ENCODE results near the gene PEX11B. TPM values are rescaled to one million over a fixed set of nuclear protein-coding genes. Genes with fewer than 3 reads are reported as not detected.

The PEX11B gene
- total RNA-seq, 1 donor from 2014 or later, result 47.7 TPM

- DNase-seq, result no peak
- Mint-ChIP-seq H3K4me1 (peaks cover 39% of the 10 kb centered on the region), H3K27ac (peak overlapping the region; percentile 27), H3K36me3 (ENCODE audit: low read depth) (peaks cover 54% of the 10 kb centered on the region), H3K9me3 (no peaks in the 10 kb centered on the region), H3K4me3 (peak overlapping the region; percentile 64), H3K27me3 (no peaks in the 10 kb centered on the region)
- no peak for TF ChIP-seq CTCF (IDR thresholded peaks at IDR 0.05)
- ChIA-PET POLR2A (interaction anchor here (1.3 to 3.9 kb wide), 5 partner anchors 12 to 71 kb away, joined by 3 to 109 read pairs (median 6); partner anchors contain the start of genes ANKRD34A, LIX1L, NUDT17 and PIAS3), CTCF (interaction anchor here (1.0 kb wide), 1 partner anchor 72 kb away, joined by 4 read pairs; no protein-coding TSS in a partner anchor)
- intact Hi-C loops (cut with micrococcal nuclease), result no loop called here
- ATAC-seq (ENCODE audit: low read depth), result no peak
Measured at GRCh38 chr1:145916745-145917144, 1.8 kb downstream of the PEX11B start.

- ChIA-PET CTCF (interaction anchor here (6.7 kb wide), 1 partner anchor 66 kb away, joined by 54 read pairs; the partner anchor contains the start of gene NUDT17), POLR2A (no interaction called here)
- H3K9me3 Mint-ChIP-seq, result no peaks in the 10 kb centered on the region
- no peak overlapping the region for H3K27ac Mint-ChIP-seq
- TF ChIP-seq CTCF (IDR thresholded peaks at IDR 0.05), result no peak
- no peak overlapping the region for H3K4me3 Mint-ChIP-seq
- DNase-seq (no peak), ATAC-seq (ENCODE audit: low read depth) (no peak)
- H3K4me1 Mint-ChIP-seq, result peaks cover 19% of the 10 kb centered on the region
- H3K36me3 Mint-ChIP-seq (ENCODE audit: low read depth), result peaks cover 60% of the 10 kb centered on the region
- H3K27me3 Mint-ChIP-seq, result no peaks in the 10 kb centered on the region
- intact Hi-C loops (cut with micrococcal nuclease), result no loop called here
Measured at GRCh38 chr1:145912128-145912641, 6.3 kb downstream of the PEX11B start.

- no peaks in the 10 kb centered on the region for H3K27me3 Mint-ChIP-seq
Measured at GRCh38 chr1:145908653-145909052, 9.9 kb downstream of the PEX11B start.

GRCh38 chr1:145906954-145907753 lies 11.4 kb downstream of the PEX11B start:
- H3K27me3 Mint-ChIP-seq, result no peaks in the 10 kb centered on the region
- H3K9me3 Mint-ChIP-seq, result no peaks in the 10 kb centered on the region
- DNase-seq (no peak), ATAC-seq (ENCODE audit: low read depth) (no peak)
- no peak for TF ChIP-seq CTCF (IDR thresholded peaks at IDR 0.05)
- H3K4me1 Mint-ChIP-seq, result peaks cover 5% of the 10 kb centered on the region
- H3K27ac Mint-ChIP-seq, result no peak overlapping the region
- intact Hi-C loops (cut with micrococcal nuclease), result no loop called here
- no peak overlapping the region for H3K4me3 Mint-ChIP-seq
- CTCF ChIA-PET, result interaction anchor here (0.9 to 6.7 kb wide), 2 partner anchors 11 to 61 kb away, joined by 3 to 54 read pairs; partner anchors contain the start of gene NUDT17
- peaks cover 22% of the 10 kb centered on the region for H3K36me3 Mint-ChIP-seq (ENCODE audit: low read depth)
- POLR2A ChIA-PET, result interaction anchor here (0.7 to 1.5 kb wide), 2 partner anchors 48 to 54 kb away, joined by 3 to 8 read pairs; partner anchors contain the start of gene PIAS3

More at GRCh38 chr1:145908653-145909052, 9.9 kb downstream of the PEX11B start:
- POLR2A ChIA-PET, result interaction anchor here (0.5 to 3.4 kb wide), 4 partner anchors 10 to 63 kb away, joined by 4 to 11 read pairs (median 8); partner anchors contain the start of genes NUDT17, PEX11B and RBM8A
- H3K27ac Mint-ChIP-seq, result no peak overlapping the region
- ATAC-seq (ENCODE audit: low read depth) (no peak), DNase-seq (no peak)
- no peak for TF ChIP-seq CTCF (IDR thresholded peaks at IDR 0.05)
- intact Hi-C loops (cut with micrococcal nuclease), result no loop called here
- peaks cover 35% of the 10 kb centered on the region for H3K36me3 Mint-ChIP-seq (ENCODE audit: low read depth)
- no peaks in the 10 kb centered on the region for H3K9me3 Mint-ChIP-seq
- H3K4me1 Mint-ChIP-seq, result peaks cover 9% of the 10 kb centered on the region
- no peak overlapping the region for H3K4me3 Mint-ChIP-seq
- CTCF ChIA-PET, result interaction anchor here (1.1 to 6.7 kb wide), 2 partner anchors 17 to 62 kb away, joined by 3 to 54 read pairs; partner anchors contain the start of gene NUDT17
